GM21723 (cell line): ENCODE measurements around the gene RIPK3.

ENCODE experiments used
- ATAC-seq: cut with Tn5 transposase; IDR thresholded peaks from one replicate; pipeline ENCODE4 v1.9.1; 2021; ENCODE audit warnings: mild to moderate bottlenecking, moderate library complexity; ENCODE audit not compliant: unreplicated experiment

The RIPK3 gene

GRCh38 chr14:24308342-24309124 is 31.3 kb downstream of the RIPK3 start:
- no peak for ATAC-seq

GRCh38 chr14:24307575-24308341 is 32.0 kb downstream of the RIPK3 start, which contains the start of gene CIDEB:
TSS of gene CIDEB (minus strand) at chr14:24307977. CDS start at chr14:24307858, 119 bp downstream.
- ATAC-seq, result peak; percentile 30

GRCh38 chr14:24307156-24307574 is 32.6 kb downstream of the RIPK3 start:
- no peak for ATAC-seq

GRCh38 chr14:24304019-24304387 is 35.8 kb downstream of the RIPK3 start:
- ATAC-seq, result no peak

GRCh38 chr14:24300326-24300980 is 39.3 kb downstream of the RIPK3 start:
- no peak for ATAC-seq

- ATAC-seq, result peak; percentile 78
Measured at GRCh38 chr14:24299255-24300191, 40.3 kb downstream of the RIPK3 start, which contains the start of the genes DHRS1 and NOP9. TSS of gene DHRS1 (minus strand) at chr14:24299780. CDS start at chr14:24299106, 674 bp downstream. TSS of gene NOP9 (plus strand) at chr14:24299850. CDS start at chr14:24299955, 105 bp downstream.

- ATAC-seq, result no peak
Measured at GRCh38 chr14:24298892-24299254, 40.9 kb downstream of the RIPK3 start.

GRCh38 chr14:24297190-24297964 is 42.4 kb downstream of the RIPK3 start:
- peak; percentile 8 for ATAC-seq

- peak; percentile 43 for ATAC-seq
Measured at GRCh38 chr14:24296341-24297157, 43.2 kb downstream of the RIPK3 start.

- no peak for ATAC-seq
Measured at GRCh38 chr14:24293525-24293924, 46.3 kb downstream of the RIPK3 start.

GRCh38 chr14:24292118-24292807 is 47.5 kb downstream of the RIPK3 start:
- no peak for ATAC-seq

- no peak for ATAC-seq
Measured at GRCh38 chr14:24291446-24292117, 48.2 kb downstream of the RIPK3 start.

- ATAC-seq, result no peak
Measured at GRCh38 chr14:24290746-24291145, 49.0 kb downstream of the RIPK3 start.

GRCh38 chr14:24289649-24290280 is 50.0 kb downstream of the RIPK3 start:
- ATAC-seq, result peak; percentile 95

GRCh38 chr14:24286996-24287395 is 52.8 kb downstream of the RIPK3 start:
- no peak for ATAC-seq
